Measurements from ENCODE around the gene PPM1N. TPM values are rescaled to one million over a fixed set of nuclear protein-coding genes. Genes with fewer than 3 reads are reported as not detected.
A peak's percentile ranks its signal among the peaks of the same experiment; 100 is the strongest.

PPM1N gene
- total and polyA plus RNA-seq, 2 of the 13 experiments (the other 11 are each of a cell fraction or from before 2014, with no cell fraction given), result 0.31 to 1.8 TPM

- TF ChIP-seq FUBP1 (CRISPR knock-in tag; IDR thresholded peaks at IDR 0.05; ENCODE audit: borderline replicate concordance), result no peak
- no peak for TF ChIP-seq ZNF503 (CRISPR knock-in tag; IDR thresholded peaks at IDR 0.05)
- no peak for TF ChIP-seq ZNF431 (CRISPR knock-in tag; IDR thresholded peaks at IDR 0.05; ENCODE audit: borderline replicate concordance, low read depth)
- TF ChIP-seq MEIS2 (CRISPR knock-in tag; IDR thresholded peaks at IDR 0.05), result peak; percentile 58; the same call in 1 of the 2 replicates
- TF ChIP-seq ZNF800 (CRISPR knock-in tag; IDR thresholded peaks at IDR 0.05), result peak; percentile 57; the same call in 1 of the 2 replicates
- TF ChIP-seq HNRNPK (IDR thresholded peaks at IDR 0.05; ENCODE audit: low read depth, low read length, poor library complexity, severe bottlenecking), result no peak
- peak; percentile 69 for TF ChIP-seq SALL2 (CRISPR knock-in tag; IDR thresholded peaks at IDR 0.05)
- TF ChIP-seq RFX5 (IDR thresholded peaks at IDR 0.05; ENCODE audit: low read depth, low read length), result no peak
- TF ChIP-seq ZNF761 (CRISPR knock-in tag; conservative IDR thresholded peaks at IDR 0.05), result no peak
- peak; percentile 71; the same call in 1 of the 2 replicates for TF ChIP-seq SAP130 (CRISPR knock-in tag; IDR thresholded peaks at IDR 0.05; ENCODE audit: low read depth)
- TF ChIP-seq ZNF513 (CRISPR knock-in tag; conservative IDR thresholded peaks at IDR 0.05), result 0 out of 2 replicates have a peak, but pooled peaks have one; percentile 84
- no peak for TF ChIP-seq ATRX (CRISPR knock-in tag; IDR thresholded peaks at IDR 0.05; ENCODE audit: borderline replicate concordance)
- 0 out of 2 replicates have a peak, but pooled peaks have one; percentile 60 for TF ChIP-seq ISL2 (CRISPR knock-in tag; IDR thresholded peaks at IDR 0.05)
- 0 out of 2 replicates have a peak, but pooled peaks have one; percentile 25 for TF ChIP-seq ZNF124 (CRISPR knock-in tag; IDR thresholded peaks at IDR 0.05)
- no peak for TF ChIP-seq MAFF (IDR thresholded peaks at IDR 0.05; ENCODE audit: low read depth, low read length)
- no peak for TF ChIP-seq GLMP (CRISPR knock-in tag; IDR thresholded peaks at IDR 0.05; ENCODE audit: borderline replicate concordance)
- TF ChIP-seq BHLHE40 (IDR thresholded peaks at IDR 0.05; ENCODE audit: low read length), result no peak
- 0 out of 2 replicates have a peak, but pooled peaks have one; percentile 46 for TF ChIP-seq ZNF878 (CRISPR knock-in tag; IDR thresholded peaks at IDR 0.05)
- 0 out of 2 replicates have a peak, but pooled peaks have one; percentile 24 for TF ChIP-seq ZNF670 (CRISPR knock-in tag; IDR thresholded peaks at IDR 0.05; ENCODE audit: borderline replicate concordance)
- no peak for TF ChIP-seq NFIB (CRISPR knock-in tag; IDR thresholded peaks at IDR 0.05; ENCODE audit: borderline replicate concordance)
These were observed 9.0 kb downstream of the PPM1N start, which contains the start of gene VASP (continued) for GRCh38 chr19:45506989-45507871.
